Stimulated activated CD8-positive, alpha-beta memory T cell treated with anti-CD3 and anti-CD28 coated beads, Interleukin-12 subunit alpha, Interleukin-12 subunit beta, amount 100 ng/mL, for 24 hours (primary cell): ENCODE results near the gene FGD3.

Experiments
- DNase-seq: peaks from one replicate; pipeline ENCODE4 v3.0.0-alpha.2; 2020; ENCODE audit errors: extremely low read depth

The FGD3 gene

DNA sequence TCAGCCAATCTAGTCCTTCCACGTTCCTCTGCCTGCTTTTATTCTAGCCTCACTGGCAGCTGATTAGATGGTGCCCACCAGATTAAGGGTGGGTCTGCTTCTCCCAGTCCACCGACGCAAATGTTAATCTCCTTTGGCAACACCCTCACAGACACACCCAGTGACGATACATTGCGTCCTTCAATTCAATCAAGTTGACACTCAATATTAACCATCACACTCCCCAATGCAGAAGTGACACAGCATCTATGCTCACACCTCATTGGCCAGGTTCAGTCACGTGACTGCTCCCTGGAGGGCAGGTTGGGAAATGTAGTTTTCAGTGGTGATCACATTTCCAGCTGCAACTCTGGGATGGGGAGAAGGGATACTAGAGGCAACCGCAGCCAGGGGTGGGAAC is 124.1 kb downstream of the FGD3 start:
- DNase-seq, result no peak

GRCh38 chr9:93072383-93072795 is 125.1 kb downstream of the FGD3 start:
- DNase-seq, result no peak

DNA sequence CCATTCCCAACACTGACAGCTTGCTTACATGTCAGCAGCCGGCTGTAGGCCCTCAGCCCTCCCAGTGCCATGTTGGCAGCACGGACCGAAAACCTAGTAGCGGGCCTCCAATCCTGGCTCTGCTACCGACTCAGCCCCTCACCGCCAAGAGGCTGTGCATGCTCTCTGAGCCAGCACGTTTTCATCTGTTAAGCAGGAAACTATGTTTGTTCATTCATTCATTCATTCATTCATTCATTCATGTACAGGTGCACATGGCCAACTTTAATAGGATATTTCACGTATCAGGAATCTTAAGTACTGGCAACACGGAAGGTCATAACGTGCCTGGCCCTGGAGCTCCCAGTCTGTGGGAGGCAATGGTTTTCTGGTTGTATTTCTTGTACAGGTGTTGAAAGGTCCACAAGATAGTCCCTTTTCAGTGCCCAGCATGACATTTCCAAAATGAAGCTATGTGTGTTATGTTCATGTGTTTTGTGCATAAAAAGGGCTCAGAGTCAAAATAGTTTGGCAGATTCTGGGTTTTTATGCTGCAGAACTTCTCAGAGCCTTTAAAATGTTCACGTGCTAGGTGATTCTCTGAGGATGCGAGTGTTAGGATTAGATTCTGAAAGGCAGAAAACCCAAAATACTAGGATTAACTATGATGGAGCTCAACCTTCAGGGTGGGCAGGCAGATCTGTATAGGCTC is 128.9 kb downstream of the FGD3 start:
- DNase-seq, result no peak

GRCh38 chr9:93076792-93077128 is 129.4 kb downstream of the FGD3 start:
- DNase-seq, result no peak

DNA sequence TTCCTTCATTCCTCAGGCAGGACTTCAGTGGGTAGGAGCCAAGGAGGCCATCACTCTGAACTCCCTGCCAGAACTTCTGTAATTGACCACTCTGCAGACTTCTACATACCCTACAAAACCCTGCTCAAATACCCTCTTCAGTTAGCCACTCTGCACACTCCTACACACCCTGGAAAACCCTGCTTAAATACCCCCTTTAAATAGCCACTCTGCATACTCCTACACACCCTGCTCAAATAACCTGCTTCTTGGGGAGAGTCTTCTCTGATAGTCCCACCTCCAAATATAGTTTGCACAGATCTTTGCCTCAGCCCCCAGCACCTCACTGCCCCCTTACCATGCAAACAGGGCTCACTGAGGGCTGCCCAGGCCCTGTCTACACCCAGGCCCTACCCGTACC is 130.0 kb downstream of the FGD3 start:
- no peak for DNase-seq

GRCh38 chr9:93077811-93078210 is 130.5 kb downstream of the FGD3 start:
- DNase-seq, result no peak

DNA sequence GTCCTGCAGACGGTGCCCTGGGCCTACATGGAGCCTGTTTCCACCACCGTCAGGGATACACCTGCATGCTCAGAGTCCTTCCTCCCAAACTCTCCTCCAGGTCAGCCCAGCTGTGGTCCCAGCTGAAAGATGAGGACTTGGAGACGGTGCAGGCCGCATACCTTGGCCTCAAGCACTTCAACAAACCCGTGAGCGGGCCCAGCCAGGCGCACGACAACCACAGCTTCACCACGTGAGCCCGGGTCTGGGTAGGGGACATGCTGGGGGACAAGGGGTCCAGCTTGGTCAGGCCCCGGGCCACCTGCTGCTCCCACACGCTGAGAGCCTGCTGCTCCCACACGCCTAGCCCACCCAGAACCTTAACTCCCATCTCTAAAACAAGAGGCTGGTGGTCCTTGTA is 132.0 kb downstream of the FGD3 start:
- DNase-seq, result no peak

GRCh38 chr9:93080406-93080805 is 133.1 kb downstream of the FGD3 start:
- DNase-seq, result no peak

GRCh38 chr9:93081081-93081529 is 133.8 kb downstream of the FGD3 start:
- DNase-seq, result no peak

DNA sequence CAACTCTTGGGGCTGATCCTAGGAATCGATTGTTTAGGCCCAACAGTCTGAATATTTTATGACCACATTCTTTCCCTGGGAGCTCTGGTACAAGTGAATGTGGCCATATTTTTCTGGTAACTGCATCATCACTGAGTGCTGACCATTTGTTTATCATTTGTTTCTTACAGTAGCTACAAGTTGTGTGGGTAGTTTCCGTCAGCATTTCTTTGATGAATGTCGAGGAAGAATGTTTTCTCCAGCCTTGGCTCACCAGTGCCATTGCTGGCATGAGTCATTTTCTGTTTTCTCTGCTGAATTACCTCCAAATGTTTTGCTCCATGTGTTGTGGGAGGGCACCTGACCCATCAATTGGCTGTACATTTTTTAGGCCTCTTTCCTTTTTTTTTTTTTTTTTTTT is 134.6 kb downstream of the FGD3 start:
- DNase-seq, result no peak

DNA sequence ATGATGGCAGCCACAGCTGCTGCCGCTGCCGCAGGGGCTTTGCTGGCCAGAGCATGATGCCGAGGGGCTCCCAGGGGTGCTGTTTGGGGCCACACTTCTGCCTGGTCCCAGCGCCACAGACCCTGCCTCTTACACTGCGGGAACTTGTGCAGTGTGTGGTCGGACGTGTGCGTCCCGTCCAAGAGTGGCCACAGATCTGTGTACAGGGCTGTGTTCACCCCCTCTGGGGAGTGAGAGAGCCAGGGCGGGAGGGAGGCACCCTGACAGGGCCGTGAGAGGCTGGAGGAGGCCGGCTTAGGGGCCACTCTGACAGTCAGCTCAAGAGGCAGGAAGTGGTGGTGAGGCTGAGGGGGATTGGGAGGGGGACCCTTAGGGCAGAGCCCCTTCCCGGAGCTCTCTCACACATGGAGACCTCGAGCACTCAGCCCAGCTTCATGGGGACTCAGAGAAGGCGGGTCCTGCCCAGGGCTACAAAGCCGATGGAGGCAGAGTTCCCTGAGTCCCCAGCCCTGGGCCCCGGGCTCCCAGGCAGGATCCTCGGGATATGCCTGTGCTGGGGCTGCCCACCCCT is 135.6 kb downstream of the FGD3 start:
- DNase-seq, result no peak

DNA sequence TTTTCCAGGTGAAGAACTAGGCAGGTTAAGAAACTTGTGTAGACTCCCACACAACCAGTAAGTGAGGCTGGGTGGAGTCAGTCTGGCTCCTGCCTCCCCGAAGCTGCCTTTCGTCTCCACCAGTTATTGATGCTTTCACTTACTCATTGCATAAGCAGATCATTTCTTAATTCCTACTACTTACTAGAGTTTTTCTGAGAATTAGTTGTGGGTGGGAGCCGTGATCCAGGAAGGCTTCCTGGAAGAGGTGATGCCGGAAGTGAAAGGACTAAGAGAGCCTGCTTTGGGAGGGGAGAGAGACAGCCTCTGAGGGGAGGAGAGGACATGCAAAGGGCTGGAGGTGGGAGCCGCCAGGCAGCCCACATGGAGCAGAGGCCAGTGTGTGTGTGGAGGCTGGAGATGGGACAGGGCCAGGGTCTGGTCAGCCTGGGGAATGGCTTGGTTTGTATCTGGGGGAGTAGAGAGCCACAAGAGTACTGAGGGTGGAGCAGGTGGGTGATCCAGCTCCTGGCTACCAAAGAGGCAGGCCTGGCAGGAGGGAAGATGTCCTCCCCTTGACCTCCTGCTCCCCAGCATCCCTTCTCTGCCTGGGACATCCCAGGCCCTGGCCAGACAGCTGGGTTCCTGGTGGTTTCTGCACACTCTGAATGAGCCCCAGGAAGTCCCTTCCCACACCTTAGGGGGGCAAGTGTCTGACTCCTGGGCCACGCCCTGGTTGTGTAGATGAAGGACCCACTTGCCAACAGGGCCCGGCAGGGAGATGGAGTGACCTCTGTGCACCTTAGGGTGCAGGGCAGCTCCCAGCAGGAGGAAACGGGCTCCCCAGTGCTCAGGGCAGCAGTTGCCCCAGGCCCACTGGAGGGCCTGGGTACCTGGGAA is 136.5 kb downstream of the FGD3 start:
- DNase-seq, result no peak

- no peak for DNase-seq
These were observed 137.2 kb downstream of the FGD3 start for GRCh38 chr9:93084471-93084881.

DNA sequence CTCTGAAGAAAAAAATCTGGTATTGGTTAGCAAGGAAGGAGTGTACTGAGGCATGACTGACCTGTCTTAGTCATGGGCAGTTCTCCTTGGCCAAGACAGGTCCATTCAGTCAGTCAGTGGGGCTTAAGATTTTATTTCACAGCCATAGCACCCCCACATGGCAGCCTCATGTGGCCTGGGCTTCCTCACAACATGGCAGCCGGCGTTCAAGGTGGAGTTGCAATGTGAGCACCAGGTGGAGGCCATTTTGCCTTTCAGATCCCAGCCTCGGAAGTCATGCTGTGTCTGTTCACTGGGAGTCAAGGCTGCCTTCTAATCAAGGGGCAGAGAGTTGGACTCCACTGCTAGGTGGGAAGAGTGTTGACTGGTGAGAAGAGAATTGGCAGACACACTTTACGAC is 138.4 kb downstream of the FGD3 start:
- no peak for DNase-seq
